ENCODE measurements around the gene ZNF439. TPM values are rescaled to one million over a fixed set of nuclear protein-coding genes. Genes with fewer than 3 reads are reported as not detected.
A peak's percentile ranks its signal among the peaks of the same experiment; 100 is the strongest.
"Not testable (repeated sequence)": the region's sequence is repeated elsewhere in the genome, so short reads cannot be mapped to it uniquely, and the experiment has no call there.

Gene ZNF439
- total RNA-seq, 1 experiment from 2014 or later: 6.2 TPM

DNA sequence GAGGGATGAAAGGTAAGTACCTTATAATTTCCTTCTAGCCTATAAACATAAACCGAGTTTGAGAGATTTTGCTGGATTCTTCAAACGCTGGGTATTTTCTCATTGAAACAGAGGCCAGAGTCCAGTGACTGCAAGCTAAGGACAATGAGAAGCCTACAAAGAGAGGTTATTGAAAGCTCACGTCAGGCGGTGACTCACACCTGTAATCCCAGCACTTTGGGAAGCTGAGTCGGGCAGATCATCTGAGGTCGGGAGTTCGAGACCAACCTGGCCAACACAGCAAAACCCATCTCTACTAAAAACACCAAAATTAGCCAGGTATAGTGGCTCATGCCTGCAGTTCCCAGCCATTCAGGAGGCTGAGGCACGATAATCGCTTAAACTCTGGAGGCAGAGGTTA, 24.1 kb downstream of the ZNF439 start:
- no TSS peak for BruUV-seq (replicated peaks)
- no peak for TF ChIP-seq EZH2 (IDR thresholded peaks at IDR 0.05; ENCODE audit: low read length, unreplicated experiment)
- TF ChIP-seq EZH2phosphoT487 (IDR thresholded peaks at IDR 0.05; ENCODE audit: borderline replicate concordance, low read length): no peak
- TF ChIP-seq, protein P1, sequence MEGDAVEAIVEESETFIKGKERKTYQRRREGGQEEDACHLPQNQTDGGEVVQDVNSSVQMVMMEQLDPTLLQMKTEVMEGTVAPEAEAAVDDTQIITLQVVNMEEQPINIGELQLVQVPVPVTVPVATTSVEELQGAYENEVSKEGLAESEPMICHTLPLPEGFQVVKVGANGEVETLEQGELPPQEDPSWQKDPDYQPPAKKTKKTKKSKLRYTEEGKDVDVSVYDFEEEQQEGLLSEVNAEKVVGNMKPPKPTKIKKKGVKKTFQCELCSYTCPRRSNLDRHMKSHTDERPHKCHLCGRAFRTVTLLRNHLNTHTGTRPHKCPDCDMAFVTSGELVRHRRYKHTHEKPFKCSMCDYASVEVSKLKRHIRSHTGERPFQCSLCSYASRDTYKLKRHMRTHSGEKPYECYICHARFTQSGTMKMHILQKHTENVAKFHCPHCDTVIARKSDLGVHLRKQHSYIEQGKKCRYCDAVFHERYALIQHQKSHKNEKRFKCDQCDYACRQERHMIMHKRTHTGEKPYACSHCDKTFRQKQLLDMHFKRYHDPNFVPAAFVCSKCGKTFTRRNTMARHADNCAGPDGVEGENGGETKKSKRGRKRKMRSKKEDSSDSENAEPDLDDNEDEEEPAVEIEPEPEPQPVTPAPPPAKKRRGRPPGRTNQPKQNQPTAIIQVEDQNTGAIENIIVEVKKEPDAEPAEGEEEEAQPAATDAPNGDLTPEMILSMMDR (conservative IDR thresholded peaks at IDR 0.05; ENCODE audit: low read depth, low read length): no peak
- ChIA-PET CTCF (no interaction called here), POLR2A (ENCODE audit: unreplicated experiment) (no interaction called here)
- Histone ChIP-seq H2AFZ (ENCODE audit: low read length) (no peak overlapping the region), H3K9me3 (ENCODE audit: low read length) (peaks cover 52% of the 10 kb centered on the region), H3K9ac (ENCODE audit: low read length) (no peak overlapping the region), H4K20me1 (ENCODE audit: low read length) (no peaks in the 10 kb centered on the region), H3K27ac (ENCODE audit: low read length) (no peak overlapping the region), H3K4me1 (ENCODE audit: insufficient read depth, low read length) (no peaks in the 10 kb centered on the region), H3K36me3 (ENCODE audit: low read depth, low read length) (peaks cover 18% of the 10 kb centered on the region), H3F3A (ENCODE audit: low read length, unreplicated experiment) (no peaks in the 10 kb centered on the region), H3K27me3 (ENCODE audit: low read length) (no peaks in the 10 kb centered on the region), H3K4me2 (ENCODE audit: low read length) (no peak overlapping the region), H3K9me2 (replicated peaks; ENCODE audit: low read length) (no peaks in the 10 kb centered on the region), H3K79me2 (ENCODE audit: low read length) (no peaks in the 10 kb centered on the region), H3K4me3 (ENCODE audit: low read length) (no peak overlapping the region)
- ATAC-seq: no peak
- intact Hi-C loops (cut with micrococcal nuclease): no loop called here
- no peak for DNase-seq

DNA sequence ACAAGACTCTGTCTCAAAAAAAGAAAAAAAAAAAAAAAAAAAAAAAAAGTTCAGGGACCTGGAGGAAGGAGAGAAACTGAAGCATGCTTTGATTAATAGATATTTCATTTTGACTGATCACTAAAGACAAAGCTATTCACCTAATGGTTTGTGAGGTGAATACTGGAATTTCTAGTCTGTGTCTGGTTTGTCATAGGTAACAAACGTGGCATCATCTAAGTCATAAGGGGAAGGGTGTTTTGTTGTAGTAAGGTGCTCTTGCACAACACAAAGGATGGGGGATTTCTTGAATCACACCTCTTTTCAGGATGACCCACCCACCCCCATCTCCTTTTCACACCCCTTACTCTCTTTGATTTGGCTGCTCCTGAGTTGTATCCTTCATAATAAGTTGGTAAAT, 25.2 kb downstream of the ZNF439 start:
- no peak overlapping the region for H2AFZ ChIP-seq (ENCODE audit: low read length)
- CTCF ChIA-PET: no interaction called here
- H3K9me3 ChIP-seq (ENCODE audit: low read length): peaks cover 41% of the 10 kb centered on the region
- H3K4me2 ChIP-seq (ENCODE audit: low read length): no peak overlapping the region
- no peak overlapping the region for H3K4me3 ChIP-seq (ENCODE audit: low read length)
- BruUV-seq (replicated peaks): no TSS peak
- no peaks in the 10 kb centered on the region for H3K4me1 ChIP-seq (ENCODE audit: insufficient read depth, low read length)
- POLR2A ChIA-PET (ENCODE audit: unreplicated experiment): no interaction called here
- DNase-seq (no peak), ATAC-seq (no peak)
- no peaks in the 10 kb centered on the region for H3K9me2 ChIP-seq (replicated peaks; ENCODE audit: low read length)
- TF ChIP-seq EZH2 (IDR thresholded peaks at IDR 0.05; ENCODE audit: low read length, unreplicated experiment): no peak
- no peak for TF ChIP-seq EZH2phosphoT487 (IDR thresholded peaks at IDR 0.05; ENCODE audit: borderline replicate concordance, low read length)
- TF ChIP-seq, protein P1 (conservative IDR thresholded peaks at IDR 0.05; ENCODE audit: low read depth, low read length): no peak
- no peaks in the 10 kb centered on the region for H3K79me2 ChIP-seq (ENCODE audit: low read length)
- peaks cover 7% of the 10 kb centered on the region; the same call in 1 of the 2 replicates for H3K36me3 ChIP-seq (ENCODE audit: low read depth, low read length)
- H3F3A ChIP-seq (ENCODE audit: low read length, unreplicated experiment): no peaks in the 10 kb centered on the region
- H3K27ac ChIP-seq (ENCODE audit: low read length): no peak overlapping the region
- H3K27me3 ChIP-seq (ENCODE audit: low read length): no peaks in the 10 kb centered on the region
- intact Hi-C loops (cut with micrococcal nuclease): no loop called here
- no peak overlapping the region for H3K9ac ChIP-seq (ENCODE audit: low read length)
- H4K20me1 ChIP-seq (ENCODE audit: low read length): no peaks in the 10 kb centered on the region

DNA sequence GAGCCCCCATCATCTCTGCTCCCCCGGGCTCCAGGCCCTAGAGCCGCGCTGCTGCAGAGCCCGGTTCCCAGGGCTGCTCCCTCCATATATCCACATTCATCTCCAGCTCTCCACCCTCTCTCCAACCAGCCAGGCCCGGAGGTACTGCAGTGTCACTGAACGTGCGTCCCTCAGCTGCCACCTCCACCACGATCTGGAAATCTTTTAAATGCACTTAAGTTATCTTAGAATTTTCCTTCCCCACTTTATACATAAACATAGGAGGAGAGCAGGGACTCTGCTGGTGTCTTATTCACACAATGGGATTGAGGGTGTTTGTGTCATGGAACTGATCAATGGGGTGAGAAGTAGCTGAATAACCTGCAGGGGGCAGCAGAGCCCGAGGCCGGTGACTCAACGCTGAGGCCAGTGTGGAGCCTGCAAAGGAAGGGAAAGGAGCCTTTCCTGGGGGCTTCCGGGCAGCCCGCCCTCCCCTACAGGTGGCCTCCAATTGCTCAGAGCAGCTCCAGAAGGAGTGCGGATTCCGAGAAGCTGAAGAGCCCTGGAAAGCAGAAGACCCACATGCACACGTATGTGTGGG, 31.3 kb downstream of the ZNF439 start:
- H3K9me2 ChIP-seq (replicated peaks; ENCODE audit: low read length); ATAC-seq; H4K20me1 ChIP-seq (ENCODE audit: low read length); DNase-seq; H3K9ac ChIP-seq (ENCODE audit: low read length); H3K36me3 ChIP-seq (ENCODE audit: low read depth, low read length); H3F3A ChIP-seq (ENCODE audit: low read length, unreplicated experiment); H3K4me1 ChIP-seq (ENCODE audit: insufficient read depth, low read length); H3K4me2 ChIP-seq (ENCODE audit: low read length); H3K27ac ChIP-seq (ENCODE audit: low read length); BruUV-seq (replicated peaks); POLR2A ChIA-PET (ENCODE audit: unreplicated experiment); H3K79me2 ChIP-seq (ENCODE audit: low read length); H2AFZ ChIP-seq (ENCODE audit: low read length); H3K27me3 ChIP-seq (ENCODE audit: low read length); H3K4me3 ChIP-seq (ENCODE audit: low read length); CTCF ChIA-PET; intact Hi-C loops (cut with micrococcal nuclease): not testable (repeated sequence)
- H3K9me3 ChIP-seq (ENCODE audit: low read length): peaks cover 24% of the 10 kb centered on the region
- TF ChIP-seq, protein P1 (conservative IDR thresholded peaks at IDR 0.05; ENCODE audit: low read depth, low read length): 0 out of 2 replicates have a peak, but pooled peaks have one; percentile 15
